ENCODE results near the gene REXO4.
A peak's percentile ranks its signal among the peaks of the same experiment; 100 is the strongest.

GRCh38 chr9:133423216-133423615 is 5.4 kb upstream of the REXO4 start:
- TF ChIP-seq CTCF (conservative IDR thresholded peaks at IDR 0.05; ENCODE audit: low read depth, low read length) (no peak), POLR2A (IDR thresholded peaks at IDR 0.05; ENCODE audit: low read depth, low read length) (no peak), MXI1 (IDR thresholded peaks at IDR 0.05; ENCODE audit: borderline replicate concordance, low read depth, low read length) (no peak), MAFK (IDR thresholded peaks at IDR 0.05; ENCODE audit: low read depth, low read length) (peak; percentile 24; the same call in 1 of the 2 replicates), BHLHE40 (IDR thresholded peaks at IDR 0.05; ENCODE audit: low read depth, low read length) (no peak), CHD1 (IDR thresholded peaks at IDR 0.05; ENCODE audit: low read depth, low read length) (no peak)
